Measurements from ENCODE around the gene CACNA2D3.
A peak's percentile ranks its signal among the peaks of the same experiment; 100 is the strongest.

The CACNA2D3 gene

DNA sequence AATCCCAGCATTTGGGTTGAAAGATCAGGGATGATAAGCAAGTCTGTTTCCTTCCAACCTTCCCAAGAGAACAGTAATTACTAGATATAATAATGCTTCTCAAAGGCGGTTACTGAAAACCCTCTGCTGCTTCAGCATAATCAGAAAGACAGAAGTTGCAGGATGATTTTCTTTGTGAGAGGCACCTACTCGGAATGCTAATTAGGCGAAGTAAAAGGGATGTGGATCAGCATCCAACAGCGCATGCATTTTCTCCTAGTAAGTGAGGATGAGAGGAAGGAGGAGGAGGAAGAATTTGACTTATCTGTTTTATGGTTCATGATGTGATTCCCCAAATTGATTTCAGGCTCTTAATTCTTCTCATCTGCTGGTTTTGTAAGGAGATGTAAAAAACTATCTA is 118.0 kb downstream of the CACNA2D3 start:
- Histone ChIP-seq H3K9ac (ENCODE audit: low read length in 2 of 2) (no peak overlapping the region), H3K4me3 (ENCODE audit: low read length in 2 of 2) (no peak overlapping the region), H3K36me3 (ENCODE audit: control insufficient read depth in 2 of 2, insufficient read depth in 2 of 2, low read length in 2 of 2) (no peaks in the 10 kb centered on the region), H3K4me1 (ENCODE audit: control insufficient read depth, insufficient read depth, low read length) (no peaks in the 10 kb centered on the region), H3K27me3 (ENCODE audit: control insufficient read depth in 1 of 2, insufficient read depth in 2 of 2, low read length in 2 of 2) (no peaks in the 10 kb centered on the region), H3K27ac (ENCODE audit: low read length) (no peak overlapping the region), H3K9me3 (ENCODE audit: control insufficient read depth in 2 of 2, low read length in 2 of 2) (no peaks in the 10 kb centered on the region)

DNA sequence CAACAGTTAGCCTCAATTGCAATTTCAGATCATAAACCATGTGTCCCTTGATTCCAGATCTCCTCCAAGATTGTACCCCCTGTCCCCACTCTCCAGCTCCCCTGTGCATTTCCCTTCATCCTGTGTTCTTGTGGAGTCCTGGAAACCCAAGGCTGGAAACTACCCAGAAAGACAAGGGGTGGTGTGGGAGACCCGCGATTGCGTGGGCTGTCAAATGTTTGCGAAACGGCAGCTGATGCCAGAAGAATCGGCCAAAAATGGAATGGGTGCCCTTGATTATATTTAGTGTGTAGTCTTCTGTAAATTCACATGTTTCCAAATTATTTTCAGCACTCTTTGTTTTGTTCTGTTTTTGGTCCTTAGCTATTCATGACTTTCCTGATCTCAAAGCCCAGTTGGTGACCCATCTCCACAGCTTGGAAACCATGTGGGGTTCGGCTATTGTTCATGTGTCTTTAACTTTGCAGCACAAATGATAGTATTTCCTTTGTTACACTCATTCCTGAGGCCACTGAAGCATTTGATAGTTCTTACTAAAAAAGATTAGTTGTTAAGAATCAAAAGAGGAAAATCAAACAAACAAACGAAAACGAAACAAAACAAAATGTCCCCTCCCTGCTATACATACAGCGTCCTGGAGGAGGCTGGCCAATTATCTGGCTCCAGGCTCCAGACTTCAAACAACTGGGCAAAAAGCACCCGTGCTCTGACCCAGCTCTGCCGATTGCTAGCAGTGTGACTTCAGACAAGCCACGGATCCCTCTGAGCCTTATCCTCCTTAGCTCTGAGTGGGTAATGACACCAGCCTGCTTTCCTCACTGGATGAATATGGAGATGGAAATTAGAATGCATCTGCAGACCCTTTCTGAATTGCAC is 120.9 kb downstream of the CACNA2D3 start:
- no peaks in the 10 kb centered on the region for H3K27me3 ChIP-seq (ENCODE audit: control insufficient read depth in 1 of 2, insufficient read depth in 2 of 2, low read length in 2 of 2)
- no peak overlapping the region for H3K9ac ChIP-seq (ENCODE audit: low read length in 2 of 2)
- peaks cover 0 to 3% of the 10 kb centered on the region in 2 donors for H3K9me3 ChIP-seq (ENCODE audit: control insufficient read depth in 2 of 2, low read length in 2 of 2)
- H3K4me3 ChIP-seq (ENCODE audit: low read length in 2 of 2), result peak overlapping the region in 1 of 2 donors; percentile 15
- no peaks in the 10 kb centered on the region for H3K4me1 ChIP-seq (ENCODE audit: control insufficient read depth, insufficient read depth, low read length)
- no peaks in the 10 kb centered on the region for H3K36me3 ChIP-seq (ENCODE audit: control insufficient read depth in 2 of 2, insufficient read depth in 2 of 2, low read length in 2 of 2)
- H3K27ac ChIP-seq (ENCODE audit: low read length), result no peak overlapping the region

DNA sequence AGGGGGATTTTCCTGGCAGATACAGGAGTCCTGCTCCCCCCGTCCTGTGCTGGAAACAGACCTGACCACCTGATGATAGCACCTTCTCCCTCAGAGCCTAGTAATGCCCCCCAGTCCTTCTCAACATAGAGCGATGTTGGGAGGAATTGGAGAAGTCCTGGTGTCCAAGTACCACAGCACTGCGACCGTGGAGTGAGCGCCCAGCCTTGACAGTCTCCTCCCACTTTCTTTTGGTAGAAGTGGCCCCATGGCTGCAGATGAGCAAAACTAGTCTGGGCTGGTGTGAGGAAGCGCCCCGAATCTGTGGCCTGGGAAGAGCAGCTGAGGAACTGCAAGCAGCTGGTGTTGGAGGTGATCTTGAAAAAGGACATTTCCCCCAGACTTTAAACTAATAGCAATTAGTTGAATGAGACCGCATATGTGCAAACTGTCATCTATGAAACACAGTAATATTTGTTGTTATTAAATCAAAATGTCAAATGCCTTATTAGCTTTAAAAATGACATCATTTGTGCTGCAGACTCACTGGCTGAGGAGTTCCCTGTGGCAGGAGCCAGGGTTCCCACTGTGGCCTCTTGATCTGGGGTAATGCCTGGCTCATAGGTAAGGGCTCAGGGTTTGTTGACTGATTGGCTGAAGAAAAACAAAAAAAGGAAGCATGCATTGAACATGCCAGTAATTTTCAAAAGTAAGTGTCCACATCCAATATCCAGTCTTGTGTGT is 121.8 kb downstream of the CACNA2D3 start:
- no peak overlapping the region for H3K4me3 ChIP-seq (ENCODE audit: low read length in 2 of 2)
- no peak overlapping the region for H3K27ac ChIP-seq (ENCODE audit: low read length)

DNA sequence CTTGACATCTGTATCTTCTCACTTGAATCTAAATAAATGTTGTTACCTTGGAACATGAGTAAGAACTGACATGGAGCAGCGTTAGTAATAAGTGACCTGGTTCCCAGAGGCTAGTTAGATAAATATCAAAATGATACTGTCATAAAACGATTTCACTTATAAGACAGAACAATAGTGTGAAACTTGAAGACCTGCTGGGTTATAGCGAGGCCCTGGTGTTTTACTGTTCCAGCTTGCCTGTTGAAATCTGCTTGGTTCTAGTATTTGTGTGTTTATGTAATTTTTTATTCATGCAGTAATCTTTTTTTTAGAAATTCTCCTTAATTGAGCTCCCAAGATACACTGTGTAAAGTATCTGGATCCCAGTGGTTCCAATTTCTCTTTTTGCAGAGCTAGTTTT is 129.4 kb downstream of the CACNA2D3 start:
- Histone ChIP-seq H3K4me1 (ENCODE audit: control insufficient read depth, insufficient read depth, low read length) (no peaks in the 10 kb centered on the region), H3K4me3 (ENCODE audit: low read length in 2 of 2) (no peak overlapping the region), H3K9ac (ENCODE audit: low read length in 2 of 2) (no peak overlapping the region), H3K27me3 (ENCODE audit: control insufficient read depth in 1 of 2, insufficient read depth in 2 of 2, low read length in 2 of 2) (no peaks in the 10 kb centered on the region), H3K27ac (ENCODE audit: low read length) (no peak overlapping the region), H3K9me3 (ENCODE audit: control insufficient read depth in 2 of 2, low read length in 2 of 2) (no peaks in the 10 kb centered on the region), H3K36me3 (ENCODE audit: control insufficient read depth in 2 of 2, insufficient read depth in 2 of 2, low read length in 2 of 2) (no peaks in the 10 kb centered on the region)

More for the DNA sequence above, 121.8 kb downstream of the CACNA2D3 start:
- H3K36me3 ChIP-seq (ENCODE audit: control insufficient read depth in 2 of 2, insufficient read depth in 2 of 2, low read length in 2 of 2), result no peaks in the 10 kb centered on the region
- no peaks in the 10 kb centered on the region for H3K4me1 ChIP-seq (ENCODE audit: control insufficient read depth, insufficient read depth, low read length)
- no peaks in the 10 kb centered on the region for H3K27me3 ChIP-seq (ENCODE audit: control insufficient read depth in 1 of 2, insufficient read depth in 2 of 2, low read length in 2 of 2)
- peaks cover 0 to 3% of the 10 kb centered on the region in 2 donors for H3K9me3 ChIP-seq (ENCODE audit: control insufficient read depth in 2 of 2, low read length in 2 of 2)
- H3K9ac ChIP-seq (ENCODE audit: low read length in 2 of 2), result no peak overlapping the region

DNA sequence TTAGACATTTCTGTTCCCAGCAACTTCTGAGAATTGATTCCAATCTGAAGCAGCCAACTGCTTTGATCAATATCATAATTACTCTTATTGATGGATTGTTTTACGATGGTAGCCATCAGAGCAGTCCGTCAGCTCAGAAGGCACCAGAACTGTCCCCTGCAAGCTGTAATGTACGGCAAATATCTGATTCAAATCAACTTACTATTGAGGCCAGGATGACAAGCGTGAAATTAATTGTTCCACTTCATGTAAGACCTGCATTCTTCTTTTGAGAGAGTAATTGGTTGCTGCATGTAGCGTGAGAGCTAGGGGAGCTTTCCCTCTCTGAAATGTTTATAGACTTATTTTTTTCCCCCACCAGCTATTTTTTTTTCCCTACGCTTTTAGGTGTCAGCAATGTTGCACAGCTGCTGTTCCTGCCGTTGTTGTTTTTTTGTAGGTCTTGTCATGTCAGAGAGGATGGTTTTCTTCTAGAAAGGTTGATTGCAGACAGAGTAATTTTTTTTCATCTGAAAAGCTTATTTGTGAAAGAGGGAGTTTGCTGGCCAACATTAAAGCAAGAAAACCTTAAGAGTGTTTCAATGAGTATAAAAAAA is 134.9 kb downstream of the CACNA2D3 start:
- Histone ChIP-seq H3K9me3 (ENCODE audit: control insufficient read depth in 2 of 2, low read length in 2 of 2) (no peaks in the 10 kb centered on the region), H3K27me3 (ENCODE audit: control insufficient read depth in 1 of 2, insufficient read depth in 2 of 2, low read length in 2 of 2) (no peaks in the 10 kb centered on the region), H3K4me3 (ENCODE audit: low read length in 2 of 2) (no peak overlapping the region), H3K9ac (ENCODE audit: low read length in 2 of 2) (no peak overlapping the region), H3K36me3 (ENCODE audit: control insufficient read depth in 2 of 2, insufficient read depth in 2 of 2, low read length in 2 of 2) (no peaks in the 10 kb centered on the region), H3K27ac (ENCODE audit: low read length) (no peak overlapping the region), H3K4me1 (ENCODE audit: control insufficient read depth, insufficient read depth, low read length) (no peaks in the 10 kb centered on the region)

DNA sequence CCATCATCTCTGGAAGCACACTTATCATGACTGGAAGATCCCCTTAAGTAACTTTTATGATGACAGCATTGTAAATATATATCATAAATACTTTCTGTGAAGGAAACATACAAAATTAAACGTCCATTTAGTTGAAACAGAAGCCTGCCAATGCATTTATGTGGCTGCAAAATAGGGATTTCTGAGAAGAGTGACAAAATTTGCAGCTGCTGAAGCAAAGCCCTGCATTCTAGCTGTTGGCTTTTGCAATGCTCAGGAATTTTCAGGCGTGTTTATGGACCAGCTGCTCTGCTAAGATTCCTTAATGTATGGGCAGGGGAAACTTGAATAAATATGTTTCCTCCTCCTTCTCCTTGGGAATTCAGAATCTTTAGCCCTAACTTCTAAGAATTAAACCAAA is 137.3 kb downstream of the CACNA2D3 start:
- H3K27ac ChIP-seq (ENCODE audit: low read length), result no peak overlapping the region
- H3K27me3 ChIP-seq (ENCODE audit: control insufficient read depth in 1 of 2, insufficient read depth in 2 of 2, low read length in 2 of 2), result no peaks in the 10 kb centered on the region
- no peaks in the 10 kb centered on the region for H3K4me1 ChIP-seq (ENCODE audit: control insufficient read depth, insufficient read depth, low read length)
- H3K4me3 ChIP-seq (ENCODE audit: low read length in 2 of 2), result no peak overlapping the region
- no peaks in the 10 kb centered on the region for H3K9me3 ChIP-seq (ENCODE audit: control insufficient read depth in 2 of 2, low read length in 2 of 2)
- H3K9ac ChIP-seq (ENCODE audit: low read length in 2 of 2), result no peak overlapping the region
- no peaks in the 10 kb centered on the region for H3K36me3 ChIP-seq (ENCODE audit: control insufficient read depth in 2 of 2, insufficient read depth in 2 of 2, low read length in 2 of 2)

DNA sequence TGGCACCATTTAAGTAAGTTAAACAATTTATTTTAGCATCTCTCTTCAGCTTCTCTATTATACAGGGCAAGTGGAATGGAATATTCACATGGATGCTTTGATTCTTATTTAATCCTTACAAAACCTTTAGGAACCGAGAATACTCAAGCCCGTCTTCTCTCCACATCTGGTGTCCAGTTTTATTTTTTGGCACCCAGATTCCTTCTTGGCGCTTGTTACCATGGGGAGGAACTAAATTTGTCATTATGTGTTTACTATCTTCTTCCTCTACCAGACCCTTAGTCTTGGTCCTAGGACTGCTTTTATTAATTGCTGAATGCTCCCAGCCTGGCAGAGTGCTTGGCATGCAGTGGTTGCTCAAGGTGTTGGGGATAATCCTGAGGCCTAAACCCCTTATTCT is 138.8 kb downstream of the CACNA2D3 start:
- Histone ChIP-seq H3K27me3 (ENCODE audit: control insufficient read depth in 1 of 2, insufficient read depth in 2 of 2, low read length in 2 of 2) (no peaks in the 10 kb centered on the region), H3K27ac (ENCODE audit: low read length) (no peak overlapping the region), H3K9ac (ENCODE audit: low read length in 2 of 2) (no peak overlapping the region), H3K36me3 (ENCODE audit: control insufficient read depth in 2 of 2, insufficient read depth in 2 of 2, low read length in 2 of 2) (no peaks in the 10 kb centered on the region), H3K4me1 (ENCODE audit: control insufficient read depth, insufficient read depth, low read length) (no peaks in the 10 kb centered on the region), H3K4me3 (ENCODE audit: low read length in 2 of 2) (no peak overlapping the region), H3K9me3 (ENCODE audit: control insufficient read depth in 2 of 2, low read length in 2 of 2) (no peaks in the 10 kb centered on the region)

DNA sequence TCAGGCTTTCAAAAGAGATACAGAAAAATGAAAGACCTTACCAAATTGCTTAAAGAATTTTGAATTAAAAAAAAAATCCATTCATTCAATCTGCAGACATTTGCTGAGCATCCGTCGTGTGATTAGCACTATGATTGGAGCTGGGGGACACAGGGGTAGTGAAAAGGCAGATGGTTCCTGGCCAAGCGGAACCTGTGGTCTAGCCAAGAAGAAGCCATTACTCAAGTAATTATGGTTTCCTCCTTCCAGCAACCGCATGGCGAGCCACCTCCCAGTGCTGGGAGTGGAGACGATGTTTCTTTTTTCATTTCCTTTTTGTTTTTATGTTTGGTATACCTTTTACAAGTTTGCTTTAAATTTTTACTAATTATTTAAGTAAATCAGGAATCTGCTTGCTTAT is 140.2 kb downstream of the CACNA2D3 start:
- Histone ChIP-seq H3K4me1 (ENCODE audit: control insufficient read depth, insufficient read depth, low read length) (no peaks in the 10 kb centered on the region), H3K4me3 (ENCODE audit: low read length in 2 of 2) (no peak overlapping the region), H3K27ac (ENCODE audit: low read length) (no peak overlapping the region), H3K9me3 (ENCODE audit: control insufficient read depth in 2 of 2, low read length in 2 of 2) (no peaks in the 10 kb centered on the region), H3K36me3 (ENCODE audit: control insufficient read depth in 2 of 2, insufficient read depth in 2 of 2, low read length in 2 of 2) (no peaks in the 10 kb centered on the region), H3K27me3 (ENCODE audit: control insufficient read depth in 1 of 2, insufficient read depth in 2 of 2, low read length in 2 of 2) (no peaks in the 10 kb centered on the region), H3K9ac (ENCODE audit: low read length in 2 of 2) (no peak overlapping the region)

DNA sequence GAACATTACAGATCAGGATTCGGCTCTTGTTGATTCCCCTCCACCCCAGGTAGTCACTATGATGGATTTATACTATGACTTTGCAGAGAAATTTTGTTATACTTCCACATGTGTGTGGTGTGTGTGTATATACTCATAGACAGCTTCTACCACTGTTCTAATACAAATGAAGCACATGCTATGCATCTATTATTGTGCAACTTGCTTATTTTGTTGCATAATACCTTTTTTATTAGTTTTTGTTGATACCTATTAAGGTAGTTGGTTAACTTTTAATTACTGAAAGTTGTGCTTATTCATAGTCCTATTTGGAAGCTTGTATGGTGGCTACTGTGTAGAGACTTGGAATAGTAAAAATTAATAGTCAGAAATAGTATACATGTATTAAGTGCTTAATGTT is 140.6 kb downstream of the CACNA2D3 start:
- Histone ChIP-seq H3K4me3 (ENCODE audit: low read length in 2 of 2) (no peak overlapping the region), H3K4me1 (ENCODE audit: control insufficient read depth, insufficient read depth, low read length) (no peaks in the 10 kb centered on the region), H3K9ac (ENCODE audit: low read length in 2 of 2) (no peak overlapping the region), H3K36me3 (ENCODE audit: control insufficient read depth in 2 of 2, insufficient read depth in 2 of 2, low read length in 2 of 2) (no peaks in the 10 kb centered on the region), H3K9me3 (ENCODE audit: control insufficient read depth in 2 of 2, low read length in 2 of 2) (no peaks in the 10 kb centered on the region), H3K27me3 (ENCODE audit: control insufficient read depth in 1 of 2, insufficient read depth in 2 of 2, low read length in 2 of 2) (no peaks in the 10 kb centered on the region), H3K27ac (ENCODE audit: low read length) (no peak overlapping the region)

DNA sequence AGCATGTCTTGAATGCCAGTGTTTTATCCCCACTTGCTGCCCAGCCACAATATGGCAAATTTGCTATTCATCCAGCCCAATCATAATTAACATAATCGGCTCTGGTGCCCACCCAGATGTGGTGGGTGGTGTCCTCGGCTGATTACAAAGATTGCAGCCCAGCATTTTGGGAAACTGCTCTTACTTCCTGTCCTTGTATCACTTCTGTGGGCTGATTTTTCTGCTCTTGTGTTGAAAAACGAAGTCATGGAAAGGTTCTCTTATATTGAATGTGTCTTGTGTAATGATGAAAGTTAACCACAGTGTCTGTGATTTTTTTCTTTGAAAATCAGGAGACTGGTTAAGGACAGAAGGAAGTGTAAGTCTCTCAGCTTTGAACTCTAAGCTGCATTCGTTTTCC is 141.7 kb downstream of the CACNA2D3 start:
- Histone ChIP-seq H3K9me3 (ENCODE audit: control insufficient read depth in 2 of 2, low read length in 2 of 2) (no peaks in the 10 kb centered on the region), H3K36me3 (ENCODE audit: control insufficient read depth in 2 of 2, insufficient read depth in 2 of 2, low read length in 2 of 2) (no peaks in the 10 kb centered on the region), H3K4me3 (ENCODE audit: low read length in 2 of 2) (no peak overlapping the region), H3K4me1 (ENCODE audit: control insufficient read depth, insufficient read depth, low read length) (no peaks in the 10 kb centered on the region), H3K27me3 (ENCODE audit: control insufficient read depth in 1 of 2, insufficient read depth in 2 of 2, low read length in 2 of 2) (no peaks in the 10 kb centered on the region), H3K9ac (ENCODE audit: low read length in 2 of 2) (no peak overlapping the region), H3K27ac (ENCODE audit: low read length) (no peak overlapping the region)

Measured in stomach smooth muscle (tissue), 2 donors.